PC-3 (cell line): ENCODE results near the gene WDR45B. TPM values are rescaled to one million over a fixed set of nuclear protein-coding genes. Genes with fewer than 3 reads are reported as not detected.

Experiments
- ATAC-seq: fragments of 200-7000 bp; cut with Tn5 transposase; 2 replicates; pipeline ENCODE4 v1.9.1; 2020; ENCODE audit warnings: mild to moderate bottlenecking, moderate library complexity
- BruUV-seq: library from RNA; stranded (reverse); fragments of 400-500 nt; replicated peaks from 2 replicates; lab custom pipeline; 2021; lab: Mats Ljungman, UMichigan
- CTCF ChIA-PET: fragments of 300-600 bp; sonication (Branson Sonifier 250); formaldehyde crosslinking; loops from one replicate; lab custom pipeline; 2022; ENCODE audit warnings: antibody characterized with exemption; lab: Charles Lee
- POLR2A ChIA-PET: fragments of 300-600 bp; sonication (Branson Sonifier 250); formaldehyde crosslinking; loops from one replicate; lab custom pipeline; 2022; ENCODE audit warnings: antibody characterized with exemption; ENCODE audit not compliant: unreplicated experiment; lab: Charles Lee
- DNase-seq: peaks from one replicate; pipeline ENCODE4 v3.0.0-alpha.2; 2015
- H2AFZ ChIP-seq: fragments of 300-600 bp; sonication (generic); 2 replicates; pipeline ENCODE4 v1.6.0; 2016; ENCODE audit warnings: antibody characterized with exemption, low read length
- H3F3A ChIP-seq: fragments of 300-600 bp; sonication (generic); one replicate; pipeline ENCODE4 v1.6.0; 2017; ENCODE audit warnings: antibody characterized with exemption, low read length, control low read depth, mild to moderate bottlenecking; ENCODE audit not compliant: unreplicated experiment
- H3K27ac ChIP-seq: fragments of 300-600 bp; sonication (generic); 2 replicates; pipeline ENCODE4 v1.5.1; 2016; ENCODE audit warnings: mild to moderate bottlenecking, low read length
- H3K27me3 ChIP-seq: fragments of 300-600 bp; sonication (generic); 2 replicates; pipeline ENCODE4 v1.6.1; 2016; ENCODE audit warnings: low read length, mixed read lengths
- H3K36me3 ChIP-seq: fragments of 300-600 bp; sonication (generic); 2 replicates; pipeline ENCODE4 v1.6.1; 2016; ENCODE audit warnings: low read depth, mixed run types, low read length, mixed read lengths
- H3K4me1 ChIP-seq: fragments of 300-600 bp; sonication (generic); 2 replicates; pipeline ENCODE4 v1.5.1; 2016; ENCODE audit warnings: low read length; ENCODE audit not compliant: insufficient read depth
- H3K4me2 ChIP-seq: fragments of 300-600 bp; sonication (generic); 2 replicates; pipeline ENCODE4 v1.6.0; 2016; ENCODE audit warnings: low read length
- H3K4me3 ChIP-seq: fragments of 300-600 bp; sonication (generic); 2 replicates; pipeline ENCODE4 v1.5.1; 2016; ENCODE audit warnings: mild to moderate bottlenecking, low read length, mixed read lengths
- H3K79me2 ChIP-seq: fragments of 300-600 bp; sonication (generic); 2 replicates; pipeline ENCODE4 v1.6.1; 2017; ENCODE audit warnings: low read length, mixed read lengths
- H3K9ac ChIP-seq: fragments of 300-600 bp; sonication (generic); 2 replicates; pipeline ENCODE4 v1.6.0; 2016; ENCODE audit warnings: mild to moderate bottlenecking, low read length
- H3K9me2 ChIP-seq: fragments of 300-600 bp; sonication (generic); replicated peaks from 2 replicates; pipeline ENCODE4 v1.6.1; 2016; ENCODE audit warnings: mixed run types, low read length, mixed read lengths
- H3K9me3 ChIP-seq: fragments of 300-600 bp; sonication (generic); 2 replicates; pipeline ENCODE4 v1.6.1; 2016; ENCODE audit warnings: low read length, mixed read lengths
- H4K20me1 ChIP-seq: fragments of 300-600 bp; sonication (generic); 2 replicates; pipeline ENCODE4 v1.6.1; 2016; ENCODE audit warnings: low read length, mixed read lengths
- EZH2 ChIP-seq: fragments of 300-600 bp; sonication (generic); IDR thresholded peaks from one replicate; pipeline ENCODE4 v1.6.1; 2017; ENCODE audit warnings: antibody characterized with exemption, mild to moderate bottlenecking, low read length; ENCODE audit not compliant: unreplicated experiment
- EZH2phosphoT487 ChIP-seq: fragments of 300-600 bp; sonication (generic); IDR thresholded peaks from 2 replicates; pipeline ENCODE4 v1.6.1; 2018; ENCODE audit warnings: mild to moderate bottlenecking, antibody characterized with exemption, low read length, borderline replicate concordance
- intact Hi-C: fragments of 100-400 bp; cut with micrococcal nuclease; formaldehyde crosslinking; loops from 2 replicates; pipeline ENCODE4 v1.9.0; 2023
- total RNA-seq: library from RNA; depleted of rRNA; stranded (reverse); fragments of >200 nt; gene quantifications from 2 replicates; pipeline ENCODE4 v1.2.3, GENCODE V29; 2014
- TF ChIP-seq, protein P1 (sequence below): fragments of 300-600 bp; sonication (generic); conservative IDR thresholded peaks from 2 replicates; pipeline ENCODE4 v1.5.1; 2017; ENCODE audit warnings: antibody characterized with exemption, low read depth, mild to moderate bottlenecking, low read length

WDR45B gene
- total RNA-seq, 1 experiment from 2014 or later = 110 TPM

DNA sequence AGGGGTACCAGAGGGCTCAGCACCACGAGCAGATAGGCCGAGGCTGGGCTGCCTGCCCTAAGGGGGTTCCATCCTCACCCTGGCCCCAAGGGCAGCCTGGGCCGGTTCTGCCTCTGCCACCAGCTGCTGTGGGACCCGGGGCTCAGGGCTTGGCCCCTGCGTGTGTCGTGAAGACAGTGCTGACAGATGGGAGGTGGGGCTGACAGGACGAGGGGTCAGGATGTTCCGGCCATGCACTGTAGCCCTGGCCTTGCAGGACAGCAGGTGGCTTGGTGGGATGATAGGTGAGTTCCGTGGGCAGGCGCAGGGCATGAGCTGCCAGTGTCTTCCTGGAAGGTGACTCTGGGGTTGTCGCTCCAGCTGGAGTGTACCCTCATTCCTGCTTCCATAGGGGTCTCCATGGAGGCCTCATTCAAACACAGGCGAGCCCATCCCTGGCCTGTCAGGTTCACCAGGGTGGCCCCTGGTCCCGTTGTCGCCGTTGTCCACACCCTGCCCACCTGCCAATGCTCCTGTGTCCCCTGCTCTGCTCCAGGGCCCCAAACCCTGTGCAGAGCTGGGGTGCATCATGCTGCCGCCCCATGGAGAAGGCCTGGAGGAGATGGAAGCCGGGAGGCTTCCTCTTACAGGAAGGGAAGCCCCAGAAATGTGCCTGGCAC is 57.2 kb downstream of the WDR45B start:
- ATAC-seq = no peak
- POLR2A ChIA-PET = no interaction called here

DNA sequence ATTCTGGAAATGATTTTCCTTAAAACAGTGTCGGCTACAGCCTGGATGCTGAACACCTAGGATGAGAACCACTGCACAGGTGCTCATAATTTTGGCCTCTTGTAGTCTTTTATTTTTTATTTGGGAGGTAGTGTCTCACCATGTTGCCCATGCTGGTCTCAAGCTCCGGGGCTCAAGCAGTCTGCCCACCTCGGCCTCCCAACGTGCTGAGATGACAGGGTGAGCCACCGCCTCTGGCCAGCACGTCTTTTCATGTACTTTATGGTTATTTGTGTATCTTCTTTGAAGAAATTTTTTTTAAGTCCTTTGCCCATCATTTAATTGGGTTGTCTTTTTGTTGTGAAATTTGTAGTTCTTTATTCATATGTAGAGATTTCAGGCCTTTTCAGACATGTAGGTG is 58.0 kb downstream of the WDR45B start:
- Histone ChIP-seq H2AFZ (no peak overlapping the region), H3K4me3 (no peak overlapping the region), H3K27me3 (no peaks in the 10 kb centered on the region), H3K4me2 (no peak overlapping the region), H3K27ac (no peak overlapping the region), H3K9me2 (no peaks in the 10 kb centered on the region), H4K20me1 (no peaks in the 10 kb centered on the region), H3F3A (peaks cover 10% of the 10 kb centered on the region), H3K36me3 (peaks cover 20% of the 10 kb centered on the region), H3K9me3 (no peaks in the 10 kb centered on the region), H3K79me2 (peaks cover 5% of the 10 kb centered on the region; the same call in 1 of the 2 replicates), H3K4me1 (peaks cover 15% of the 10 kb centered on the region), H3K9ac (no peak overlapping the region)
- TF ChIP-seq EZH2phosphoT487 = no peak
- TF ChIP-seq, protein P1, sequence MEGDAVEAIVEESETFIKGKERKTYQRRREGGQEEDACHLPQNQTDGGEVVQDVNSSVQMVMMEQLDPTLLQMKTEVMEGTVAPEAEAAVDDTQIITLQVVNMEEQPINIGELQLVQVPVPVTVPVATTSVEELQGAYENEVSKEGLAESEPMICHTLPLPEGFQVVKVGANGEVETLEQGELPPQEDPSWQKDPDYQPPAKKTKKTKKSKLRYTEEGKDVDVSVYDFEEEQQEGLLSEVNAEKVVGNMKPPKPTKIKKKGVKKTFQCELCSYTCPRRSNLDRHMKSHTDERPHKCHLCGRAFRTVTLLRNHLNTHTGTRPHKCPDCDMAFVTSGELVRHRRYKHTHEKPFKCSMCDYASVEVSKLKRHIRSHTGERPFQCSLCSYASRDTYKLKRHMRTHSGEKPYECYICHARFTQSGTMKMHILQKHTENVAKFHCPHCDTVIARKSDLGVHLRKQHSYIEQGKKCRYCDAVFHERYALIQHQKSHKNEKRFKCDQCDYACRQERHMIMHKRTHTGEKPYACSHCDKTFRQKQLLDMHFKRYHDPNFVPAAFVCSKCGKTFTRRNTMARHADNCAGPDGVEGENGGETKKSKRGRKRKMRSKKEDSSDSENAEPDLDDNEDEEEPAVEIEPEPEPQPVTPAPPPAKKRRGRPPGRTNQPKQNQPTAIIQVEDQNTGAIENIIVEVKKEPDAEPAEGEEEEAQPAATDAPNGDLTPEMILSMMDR = no peak
- TF ChIP-seq EZH2 = no peak
- no TSS peak for BruUV-seq
- DNase-seq (no peak), ATAC-seq (no peak)
- ChIA-PET CTCF (no interaction called here), POLR2A (no interaction called here)
- intact Hi-C loops = no loop called here

More for the DNA sequence above, 57.2 kb downstream of the WDR45B start:
- no peaks in the 10 kb centered on the region for H3K9me2 ChIP-seq
- no peak overlapping the region for H3K4me3 ChIP-seq
- CTCF ChIA-PET = no interaction called here
- no peaks in the 10 kb centered on the region for H3K9me3 ChIP-seq
- no peak overlapping the region for H2AFZ ChIP-seq
- H3K27ac ChIP-seq = no peak overlapping the region
- H3F3A ChIP-seq = peaks cover 10% of the 10 kb centered on the region
- TF ChIP-seq, protein P1 = no peak
- TF ChIP-seq EZH2phosphoT487 = no peak
- no peak for TF ChIP-seq EZH2
- H3K79me2 ChIP-seq = peaks cover 5% of the 10 kb centered on the region; the same call in 1 of the 2 replicates
- H4K20me1 ChIP-seq = no peaks in the 10 kb centered on the region
- no peak for DNase-seq
- BruUV-seq = no TSS peak
- peaks cover 15% of the 10 kb centered on the region for H3K4me1 ChIP-seq
- no peaks in the 10 kb centered on the region for H3K27me3 ChIP-seq
- peaks cover 23% of the 10 kb centered on the region for H3K36me3 ChIP-seq
- intact Hi-C loops = no loop called here
- no peak overlapping the region for H3K9ac ChIP-seq
- no peak overlapping the region for H3K4me2 ChIP-seq

DNA sequence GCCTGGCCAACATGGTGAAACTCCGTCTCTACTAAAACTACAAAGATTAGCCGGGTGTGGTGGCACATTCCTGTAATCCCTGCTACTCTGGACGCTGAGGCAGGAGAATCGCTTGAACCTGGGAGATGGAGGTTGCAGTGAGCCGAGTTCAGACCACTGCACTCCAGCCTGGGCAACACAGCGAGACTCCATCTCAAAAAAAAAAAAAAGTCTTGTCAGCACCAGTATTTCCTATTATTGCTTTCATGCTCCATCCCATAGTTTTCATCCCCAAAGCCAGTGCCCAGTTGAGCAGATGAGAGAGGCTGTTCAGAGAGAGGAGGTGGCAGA is 58.4 kb downstream of the WDR45B start:
- BruUV-seq = no TSS peak
- no peaks in the 10 kb centered on the region for H3K27me3 ChIP-seq
- TF ChIP-seq EZH2phosphoT487 = no peak
- TF ChIP-seq EZH2 = no peak
- TF ChIP-seq, protein P1 = no peak
- DNase-seq (no peak), ATAC-seq (no peak)
- H3K4me3 ChIP-seq = no peak overlapping the region
- POLR2A ChIA-PET = no interaction called here
- CTCF ChIA-PET = no interaction called here
- no peaks in the 10 kb centered on the region for H3K9me3 ChIP-seq
- H3K27ac ChIP-seq = no peak overlapping the region
- H2AFZ ChIP-seq = no peak overlapping the region
- H3K9me2 ChIP-seq = no peaks in the 10 kb centered on the region
- H3K36me3 ChIP-seq = peaks cover 16% of the 10 kb centered on the region
- H3K79me2 ChIP-seq = peaks cover 5% of the 10 kb centered on the region; the same call in 1 of the 2 replicates
- no peaks in the 10 kb centered on the region for H4K20me1 ChIP-seq
- no peak overlapping the region for H3K9ac ChIP-seq
- H3K4me2 ChIP-seq = no peak overlapping the region
- intact Hi-C loops = no loop called here
- peaks cover 15% of the 10 kb centered on the region for H3K4me1 ChIP-seq
- peaks cover 10% of the 10 kb centered on the region for H3F3A ChIP-seq
